GM12878 (cell line): ENCODE data around the gene SEMA3D. TPM values are rescaled to one million over a fixed set of nuclear protein-coding genes. Genes with fewer than 3 reads are reported as not detected.
A peak's percentile ranks its signal among the peaks of the same experiment; 100 is the strongest.

ENCODE experiments used
- ATAC-seq: fragments of 200-7000 bp; cut with Tn5 transposase; 3 replicates; pipeline ENCODE4 v1.9.1; 2020; ENCODE audit warnings: mild to moderate bottlenecking, moderate library complexity
- BruUV-seq: library from RNA; stranded (reverse); fragments of 400-500 nt; replicated peaks from 2 replicates; lab custom pipeline; 2021; lab: Mats Ljungman, UMichigan
- CTCF ChIA-PET: fragments of 300-600 bp; sonication (Branson Sonifier 250); formaldehyde crosslinking; extraction: SDS; loops from one replicate; lab custom pipeline; 2021; ENCODE audit warnings: inconsistent platforms; lab: Yijun Ruan, JAX
- POLR2A ChIA-PET: fragments of 350-600 bp; formaldehyde crosslinking; extraction: SDS; loops from one replicate; lab custom pipeline; 2021; ENCODE audit warnings: inconsistent platforms; lab: Charles Lee
- RAD21 ChIA-PET: fragments of 300-600 bp; sonication (Branson Sonifier 250); formaldehyde crosslinking; loops from one replicate; lab custom pipeline; 2023; ENCODE audit warnings: antibody characterized with exemption; ENCODE audit not compliant: unreplicated experiment; lab: Charles Lee
- SMC1A ChIA-PET: fragments of 300-600 bp; sonication (Branson Sonifier 250); formaldehyde crosslinking; loops from one replicate; lab custom pipeline; 2023; ENCODE audit not compliant: unreplicated experiment, uncharacterized antibody; lab: Charles Lee
- DNase-seq: peaks from one replicate; pipeline ENCODE4 v3.0.0-alpha.2; 2011; ENCODE audit warnings: low read depth, low spot score
- FAIRE-seq: peaks from 3 replicates; lab custom pipeline; 2011; peaks lifted over from hg19 to GRCh38; lab: Jason Lieb, UNC
- H2AFZ ChIP-seq: 2 replicates; pipeline ENCODE4 v1.6.0; 2011; ENCODE audit warnings: low read depth, low read length, control low read depth; ENCODE audit not compliant: control insufficient read depth
- H3K27ac ChIP-seq: 2 replicates; pipeline ENCODE4 v1.5.1; 2011; ENCODE audit warnings: control low read depth; ENCODE audit not compliant: control insufficient read depth, insufficient read depth
- H3K27me3 ChIP-seq, 2 experiments: replicated peaks in 1 of 2; 2 replicates each; pipeline versions ENCODE4 v1.6.0 to v1.6.1; 2011; ENCODE audit warnings: low read length in 1 of 2; ENCODE audit not compliant: control insufficient read depth in 2 of 2, insufficient read depth in 2 of 2
- H3K36me3 ChIP-seq, 2 experiments: 2 replicates each; pipeline ENCODE4 v1.5.1; 2011; ENCODE audit warnings: low read length in 1 of 2; ENCODE audit not compliant: control insufficient read depth in 2 of 2, insufficient read depth in 2 of 2
- H3K4me1 ChIP-seq: 2 replicates; pipeline ENCODE4 v1.6.1; 2011; ENCODE audit warnings: mild to moderate bottlenecking, low read length, moderate library complexity, mixed read lengths; ENCODE audit not compliant: control insufficient read depth, insufficient read depth
- H3K4me2 ChIP-seq: 2 replicates; pipeline ENCODE4 v1.6.0; 2011; ENCODE audit warnings: control low read depth; ENCODE audit not compliant: control insufficient read depth, insufficient read depth
- H3K4me3 ChIP-seq: fragments of 200-600 bp; sonication (generic); 2 replicates; pipeline ENCODE4 v1.5.1; 2016
- H3K79me2 ChIP-seq: 2 replicates; pipeline ENCODE4 v1.6.0; 2011; ENCODE audit warnings: low read length; ENCODE audit not compliant: control insufficient read depth, insufficient read depth
- H3K9ac ChIP-seq: 2 replicates; pipeline ENCODE4 v1.8.0; 2011; ENCODE audit warnings: low read length, control low read depth, mixed read lengths; ENCODE audit not compliant: control insufficient read depth, insufficient read depth
- H3K9me3 ChIP-seq: replicated peaks from 3 replicates; pipeline ENCODE4 v1.5.1; 2011; ENCODE audit warnings: mild to moderate bottlenecking, low read length; ENCODE audit not compliant: control insufficient read depth, insufficient read depth
- H4K20me1 ChIP-seq: 2 replicates; pipeline ENCODE4 v1.6.0; 2011; ENCODE audit not compliant: control insufficient read depth, insufficient read depth
- HDAC6 ChIP-seq: fragments of 200-600 bp; sonication (generic); IDR thresholded peaks from one replicate; pipeline ENCODE4 v1.8.0; 2017; ENCODE audit warnings: antibody characterized with exemption; ENCODE audit not compliant: unreplicated experiment
- MTA3 ChIP-seq: IDR thresholded peaks from 2 replicates; pipeline ENCODE4 v1.6.1; 2012; ENCODE audit warnings: low read length, inconsistent platforms, borderline replicate concordance
- PAX5 ChIP-seq: IDR thresholded peaks from 2 replicates; pipeline ENCODE4 v1.6.1; 2011; ENCODE audit warnings: low read depth, low read length, borderline replicate concordance
- POLR2A ChIP-seq: IDR thresholded peaks from 2 replicates; pipeline ENCODE4 v1.6.1; 2011; ENCODE audit warnings: low read depth, mild to moderate bottlenecking, low read length
- POU2F2 ChIP-seq: IDR thresholded peaks from 3 replicates; pipeline ENCODE4 v1.6.1; 2011; ENCODE audit warnings: low read depth, mild to moderate bottlenecking, low read length, borderline replicate concordance
- SIX5 ChIP-seq: IDR thresholded peaks from 2 replicates; pipeline ENCODE4 v1.6.1; 2011; ENCODE audit warnings: mild to moderate bottlenecking, low read depth, low read length, moderate library complexity; ENCODE audit not compliant: severe bottlenecking
- SMC3 ChIP-seq: IDR thresholded peaks from 2 replicates; pipeline ENCODE4 v1.6.1; 2011; ENCODE audit warnings: low read length, improper control_type of control experiment, borderline replicate concordance
- USF1 ChIP-seq: IDR thresholded peaks from 2 replicates; pipeline ENCODE4 v1.6.1; 2011; ENCODE audit warnings: borderline replicate concordance, low read depth, mild to moderate bottlenecking, moderate library complexity, mixed read lengths, low read length; ENCODE audit not compliant: insufficient read depth; ENCODE audit errors: extremely low read length
- YY1 ChIP-seq: IDR thresholded peaks from 2 replicates; pipeline ENCODE4 v1.6.1; 2011; ENCODE audit warnings: low read depth, mild to moderate bottlenecking, low read length
- WGBS: methylation state at CpG from one replicate; pipeline ENCODE4 v1.1.6; 2016; ENCODE audit warnings: low lambda C conversion rate; ENCODE audit not compliant: insufficient replicate concordance, insufficient coverage; ENCODE audit errors: missing lambda C conversion rate; 5-methylcytosine and 5-hydroxymethylcytosine counted together
- in situ Hi-C: fragments of 300-500 bp; cut with MboI; formaldehyde crosslinking; loops from 9 replicates; pipeline ENCODE4 v1.14.3; 2018; ENCODE audit warnings: mixed read lengths
- intact Hi-C: fragments of 100-400 bp; cut with micrococcal nuclease; formaldehyde crosslinking; loops from one replicate; pipeline ENCODE4 v1.14.2; 2022; ENCODE audit not compliant: unreplicated experiment
- polyA plus RNA-seq, 11 experiments: library from polyadenylated mRNA; depleted of rRNA in 4 of 11; unstranded in 6 of 11; stranded (reverse) in 5 of 11; fragments of >200 nt; fragmentation: Nextera tagmentation in 4 of 11; fragmentation: Illumina TruSeq in 1 of 11; extraction: Ambion mirVana in 4 of 11; extraction: Trizol in 1 of 11; gene quantifications; 1 replicate in 1 of 11; 2 replicates in 10 of 11; pipeline versions ENCODE4 v1.2.1 to v1.2.3, GENCODE V29; 2011 to 2016; ENCODE audit warnings: inconsistent platforms in 2 of 11, missing spikeins in 2 of 11, low read depth in 1 of 11
- total RNA-seq, 4 experiments: library from RNA; depleted of rRNA in 3 of 4; stranded (reverse); fragments of >200 nt in 3 of 4; fragmentation: Illumina TruSeq in 1 of 4; extraction: Trizol in 1 of 4; gene quantifications; 2 replicates each; pipeline versions ENCODE4 v1.2.1 to v1.2.3, GENCODE V29; 2013 to 2021
- TF ChIP-seq, protein P1 (sequence below): fragments of 450-650 bp; formaldehyde crosslinking; IDR thresholded peaks from 2 replicates; pipeline ENCODE4 v1.4.0; 2020; ENCODE audit warnings: mild to moderate bottlenecking, moderate library complexity

The SEMA3D gene
- total and polyA plus RNA-seq, 10 of the 15 experiments (the other 5 are each of a cell fraction or from before 2014, with no cell fraction given), result 0.04 TPM; not detected in 9

DNA sequence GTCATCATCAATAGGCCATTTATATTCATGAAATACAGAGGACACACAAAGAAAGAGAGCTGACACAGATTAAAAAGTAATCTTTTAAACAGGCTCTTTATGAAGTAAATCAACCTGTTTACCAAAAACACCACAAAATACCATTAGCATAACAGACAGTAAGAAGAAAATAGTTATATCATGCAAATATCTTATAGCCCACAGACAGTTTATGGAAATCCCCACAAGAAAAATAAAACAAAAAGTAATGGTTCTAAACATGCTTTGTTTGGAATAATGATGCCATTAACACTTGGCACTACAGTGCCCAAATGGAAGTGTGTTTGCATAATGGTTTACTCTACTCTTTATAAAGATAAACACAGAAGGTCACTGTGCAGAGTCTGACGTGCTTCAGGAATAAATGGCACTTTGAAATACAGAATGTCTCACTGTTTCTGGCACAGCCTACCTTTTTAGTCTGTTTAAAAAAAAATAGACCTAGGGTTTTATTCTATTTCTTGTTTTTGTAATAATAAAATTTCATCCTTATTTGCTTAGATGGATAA, 30.1 kb downstream of the SEMA3D start:
- no peak overlapping the region for H3K4me3 ChIP-seq
- ChIA-PET CTCF (interaction anchor here (0.6 to 1.5 kb wide), 2 partner anchors 25 to 310 kb away, joined by 3 read pairs; no protein-coding TSS in a partner anchor), POLR2A (no interaction called here), SMC1A (no interaction called here), RAD21 (no interaction called here)
- DNase-seq (no peak), FAIRE-seq (no peak), ATAC-seq (no peak)
- in situ Hi-C loops, result no loop called here
- TF ChIP-seq HDAC6, result no peak
- TF ChIP-seq MTA3, result no peak
- no peak for TF ChIP-seq PAX5
- TF ChIP-seq POU2F2, result no peak
- no peak for TF ChIP-seq POLR2A
- H3K9ac ChIP-seq, result no peak overlapping the region
- no peaks in the 10 kb centered on the region for H3K79me2 ChIP-seq
- no peaks in the 10 kb centered on the region for H3K27me3 ChIP-seq
- H3K36me3 ChIP-seq, result no peaks in the 10 kb centered on the region
- no peaks in the 10 kb centered on the region; the same call in 2 of the 3 replicates for H3K9me3 ChIP-seq
- WGBS, result 0% methylated on average over 1 of the region's 1 CpG
- intact Hi-C loops, result no loop called here
- no peak overlapping the region for H3K4me2 ChIP-seq
- no peak overlapping the region for H2AFZ ChIP-seq
- no TSS peak for BruUV-seq
- no peaks in the 10 kb centered on the region for H3K4me1 ChIP-seq
- no peak overlapping the region for H3K27ac ChIP-seq
- no peaks in the 10 kb centered on the region for H4K20me1 ChIP-seq

- peak; percentile 27; the same call in 1 of the 3 replicates for ATAC-seq
- no peak for DNase-seq
- CTCF ChIA-PET, result no interaction called here
- no peak for FAIRE-seq
- SMC1A ChIA-PET, result no interaction called here
- in situ Hi-C loops (no loop called here), intact Hi-C loops (no loop called here)
- no TSS peak for BruUV-seq
- POLR2A ChIA-PET, result no interaction called here
- WGBS, result 0% methylated on average over 3 of the region's 3 CpGs
- H3K9ac ChIP-seq, result no peak overlapping the region
- H3K4me1 ChIP-seq, result no peaks in the 10 kb centered on the region
- TF ChIP-seq YY1 (no peak), USF1 (no peak), SIX5 (no peak), SMC3 (no peak)
- TF ChIP-seq, protein P1, sequence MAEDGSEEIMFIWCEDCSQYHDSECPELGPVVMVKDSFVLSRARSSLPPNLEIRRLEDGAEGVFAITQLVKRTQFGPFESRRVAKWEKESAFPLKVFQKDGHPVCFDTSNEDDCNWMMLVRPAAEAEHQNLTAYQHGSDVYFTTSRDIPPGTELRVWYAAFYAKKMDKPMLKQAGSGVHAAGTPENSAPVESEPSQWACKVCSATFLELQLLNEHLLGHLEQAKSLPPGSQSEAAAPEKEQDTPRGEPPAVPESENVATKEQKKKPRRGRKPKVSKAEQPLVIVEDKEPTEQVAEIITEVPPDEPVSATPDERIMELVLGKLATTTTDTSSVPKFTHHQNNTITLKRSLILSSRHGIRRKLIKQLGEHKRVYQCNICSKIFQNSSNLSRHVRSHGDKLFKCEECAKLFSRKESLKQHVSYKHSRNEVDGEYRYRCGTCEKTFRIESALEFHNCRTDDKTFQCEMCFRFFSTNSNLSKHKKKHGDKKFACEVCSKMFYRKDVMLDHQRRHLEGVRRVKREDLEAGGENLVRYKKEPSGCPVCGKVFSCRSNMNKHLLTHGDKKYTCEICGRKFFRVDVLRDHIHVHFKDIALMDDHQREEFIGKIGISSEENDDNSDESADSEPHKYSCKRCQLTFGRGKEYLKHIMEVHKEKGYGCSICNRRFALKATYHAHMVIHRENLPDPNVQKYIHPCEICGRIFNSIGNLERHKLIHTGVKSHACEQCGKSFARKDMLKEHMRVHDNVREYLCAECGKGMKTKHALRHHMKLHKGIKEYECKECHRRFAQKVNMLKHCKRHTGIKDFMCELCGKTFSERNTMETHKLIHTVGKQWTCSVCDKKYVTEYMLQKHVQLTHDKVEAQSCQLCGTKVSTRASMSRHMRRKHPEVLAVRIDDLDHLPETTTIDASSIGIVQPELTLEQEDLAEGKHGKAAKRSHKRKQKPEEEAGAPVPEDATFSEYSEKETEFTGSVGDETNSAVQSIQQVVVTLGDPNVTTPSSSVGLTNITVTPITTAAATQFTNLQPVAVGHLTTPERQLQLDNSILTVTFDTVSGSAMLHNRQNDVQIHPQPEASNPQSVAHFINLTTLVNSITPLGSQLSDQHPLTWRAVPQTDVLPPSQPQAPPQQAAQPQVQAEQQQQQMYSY (CRISPR knock-in tag), result no peak
- RAD21 ChIA-PET, result no interaction called here
- H3K4me3 ChIP-seq, result no peak overlapping the region
- no peaks in the 10 kb centered on the region for H4K20me1 ChIP-seq
- H2AFZ ChIP-seq, result no peak overlapping the region
- no peaks in the 10 kb centered on the region for H3K36me3 ChIP-seq
- no peak overlapping the region for H3K4me2 ChIP-seq
- H3K27me3 ChIP-seq, result no peaks in the 10 kb centered on the region
- H3K79me2 ChIP-seq, result no peaks in the 10 kb centered on the region
- no peaks in the 10 kb centered on the region; the same call in 2 of the 3 replicates for H3K9me3 ChIP-seq
- H3K27ac ChIP-seq, result no peak overlapping the region
Observed at GRCh38 chr7:85154282-85154937, 32.4 kb downstream of the SEMA3D start.
